GM19455 (cell line): ENCODE data around the gene ENO3.
A peak's percentile ranks its signal among the peaks of the same experiment; 100 is the strongest.

Experiments
- ATAC-seq: cut with Tn5 transposase; IDR thresholded peaks from one replicate; pipeline ENCODE4 v1.9.1; 2021; ENCODE audit not compliant: unreplicated experiment

Gene ENO3

DNA sequence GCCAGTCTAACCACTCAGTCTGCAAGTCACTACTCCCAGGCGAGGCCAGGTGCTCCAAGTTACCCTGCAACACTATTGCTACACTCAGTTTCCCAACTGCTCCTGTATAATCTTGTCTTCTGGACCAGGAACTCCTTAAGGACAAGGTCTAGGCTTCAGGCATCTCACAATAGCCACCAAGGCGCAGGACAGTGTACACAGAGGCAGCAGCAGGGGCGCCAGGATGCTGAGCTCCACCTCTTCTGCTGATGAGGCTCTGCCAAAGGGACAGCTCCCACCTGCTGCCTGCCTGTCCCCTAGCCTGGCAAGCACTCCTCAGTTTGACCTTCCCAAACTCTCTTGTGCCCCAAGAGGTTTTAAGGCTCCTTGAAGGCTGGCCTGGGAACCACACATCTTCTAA, 14.5 kb upstream of the ENO3 start:
- ATAC-seq, result no peak

- ATAC-seq, result no peak
These were observed 13.4 kb upstream of the ENO3 start for GRCh38 chr17:4937553-4937952.

DNA sequence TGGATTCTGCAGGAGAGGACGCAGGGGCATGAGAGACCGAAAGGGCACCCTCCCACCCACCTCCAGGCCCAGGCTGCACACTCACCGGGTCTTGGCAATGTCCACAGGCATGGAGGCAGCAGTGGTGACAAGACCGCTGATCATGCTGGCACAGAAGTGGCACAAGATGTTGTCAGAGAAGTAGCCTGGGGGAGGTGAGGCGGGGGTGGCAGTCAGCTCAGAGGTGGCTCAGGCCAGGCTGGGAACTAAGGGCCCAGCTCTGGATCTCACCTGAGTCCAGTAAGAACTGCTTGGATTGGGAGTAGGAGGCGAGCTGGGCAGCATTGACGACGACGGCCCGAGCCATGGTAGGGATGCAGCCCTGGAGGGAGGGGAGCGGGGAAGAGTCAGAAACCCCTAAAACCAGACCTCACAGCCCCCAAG, 12.8 kb upstream of the ENO3 start:
- no peak for ATAC-seq

DNA sequence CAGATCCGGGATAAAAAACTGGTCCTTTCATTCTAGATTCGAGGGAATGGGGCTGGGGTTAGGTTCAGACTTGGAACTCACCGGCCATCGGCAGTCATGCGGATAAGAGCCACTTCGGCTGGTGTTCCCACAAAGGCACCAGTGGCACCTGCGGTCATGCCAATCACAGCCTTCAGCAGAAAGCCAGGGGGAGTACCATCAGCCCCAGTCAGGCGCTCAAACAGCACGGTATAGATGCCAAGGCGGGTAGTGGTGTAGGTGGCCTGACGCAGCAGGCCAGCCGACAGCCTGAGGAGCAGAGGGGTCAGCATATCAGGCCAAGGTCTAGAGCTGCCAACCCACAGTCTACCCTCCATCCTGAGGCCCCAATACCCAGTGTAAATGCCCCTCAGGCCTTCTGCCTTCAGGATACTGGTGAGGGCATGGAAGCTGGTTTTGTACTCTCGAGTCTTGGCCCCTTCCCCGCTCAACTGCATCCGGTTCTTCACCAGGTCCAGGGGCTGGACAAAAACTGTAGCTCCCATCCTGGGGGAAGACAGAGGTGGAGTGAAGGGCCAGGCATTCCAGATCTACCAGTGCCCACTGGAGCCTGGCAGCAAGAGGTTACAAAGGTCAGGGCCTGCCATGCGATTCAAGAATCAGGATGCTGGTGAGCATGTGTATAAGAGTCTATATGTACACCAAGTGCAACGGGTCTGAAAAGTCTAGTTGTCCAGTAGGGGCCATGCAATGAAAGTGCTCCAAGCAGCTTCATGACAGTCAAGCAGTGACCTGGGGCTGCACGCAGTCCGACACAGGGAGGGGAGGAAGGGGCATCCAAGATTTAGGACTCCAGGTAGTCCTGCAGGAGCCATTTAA, 12.0 kb upstream of the ENO3 start:
- no peak for ATAC-seq

GRCh38 chr17:4939546-4939795, 11.4 kb upstream of the ENO3 start:
- peak; percentile 32 for ATAC-seq

- ATAC-seq, result peak; percentile 65
These were observed 10.9 kb upstream of the ENO3 start, which contains the start of the genes RNF167 and SLC25A11 for GRCh38 chr17:4939796-4940554. RNF167 (plus strand) TSS chr17:4940268; CDS start chr17:4940910, 642 bp downstream. SLC25A11 (minus strand) TSS chr17:4940046; CDS start chr17:4939910, 136 bp downstream.

GRCh38 chr17:4940555-4941318, 10.2 kb upstream of the ENO3 start:
- ATAC-seq, result no peak

GRCh38 chr17:4941319-4941610, 9.7 kb upstream of the ENO3 start:
- ATAC-seq, result no peak

DNA sequence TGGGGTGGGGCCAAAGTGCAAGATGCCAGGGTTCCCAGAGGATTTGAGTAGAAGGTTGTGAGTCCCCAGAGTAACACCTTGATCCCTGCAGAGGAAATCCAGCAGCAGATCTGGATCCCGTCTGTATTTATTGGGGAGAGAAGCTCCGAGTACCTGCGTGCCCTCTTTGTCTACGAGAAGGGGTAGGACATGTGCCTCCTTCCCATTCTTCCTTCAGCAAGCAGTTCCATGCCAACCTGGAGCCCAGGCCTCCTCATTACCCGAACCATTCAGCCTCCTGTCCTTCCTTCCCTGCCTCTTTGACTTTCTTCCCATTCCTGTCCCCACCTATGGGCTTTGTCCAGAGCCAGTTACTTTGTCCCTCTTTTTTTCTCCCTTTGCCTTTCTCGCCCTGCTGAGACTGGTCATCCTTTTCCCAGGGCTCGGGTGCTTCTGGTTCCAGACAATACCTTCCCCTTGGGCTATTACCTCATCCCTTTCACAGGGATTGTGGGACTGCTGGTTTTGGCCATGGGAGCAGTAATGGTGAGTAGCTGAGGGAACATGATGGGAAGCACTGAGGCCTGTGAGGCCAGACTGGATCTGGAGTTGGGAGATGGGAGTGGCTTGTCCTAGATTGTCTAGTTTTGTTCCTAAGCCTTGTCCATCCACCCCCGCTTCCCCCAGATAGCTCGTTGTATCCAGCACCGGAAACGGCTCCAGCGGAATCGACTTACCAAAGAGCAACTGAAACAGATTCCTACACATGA, 8.0 kb upstream of the ENO3 start:
- no peak for ATAC-seq

DNA sequence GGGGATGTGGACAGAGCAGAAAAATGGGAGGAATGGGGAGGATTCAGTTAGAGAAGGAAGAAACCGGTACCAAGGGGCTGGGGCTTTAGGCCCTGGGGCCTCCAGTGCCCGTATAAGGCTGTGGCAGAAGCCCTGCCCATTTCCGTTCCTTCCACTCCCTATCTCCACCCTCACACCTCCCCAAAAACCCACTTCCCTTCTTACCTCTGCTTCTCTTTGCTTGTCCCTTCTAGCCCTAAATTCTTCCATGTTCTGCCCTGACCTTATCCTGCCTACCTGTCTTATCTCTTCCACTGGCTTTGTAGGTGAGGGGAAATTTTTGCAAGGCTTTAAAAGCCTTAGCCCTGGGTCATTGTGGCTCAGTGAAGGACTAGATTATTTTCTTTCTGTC, 6.8 kb upstream of the ENO3 start:
- no peak for ATAC-seq

DNA sequence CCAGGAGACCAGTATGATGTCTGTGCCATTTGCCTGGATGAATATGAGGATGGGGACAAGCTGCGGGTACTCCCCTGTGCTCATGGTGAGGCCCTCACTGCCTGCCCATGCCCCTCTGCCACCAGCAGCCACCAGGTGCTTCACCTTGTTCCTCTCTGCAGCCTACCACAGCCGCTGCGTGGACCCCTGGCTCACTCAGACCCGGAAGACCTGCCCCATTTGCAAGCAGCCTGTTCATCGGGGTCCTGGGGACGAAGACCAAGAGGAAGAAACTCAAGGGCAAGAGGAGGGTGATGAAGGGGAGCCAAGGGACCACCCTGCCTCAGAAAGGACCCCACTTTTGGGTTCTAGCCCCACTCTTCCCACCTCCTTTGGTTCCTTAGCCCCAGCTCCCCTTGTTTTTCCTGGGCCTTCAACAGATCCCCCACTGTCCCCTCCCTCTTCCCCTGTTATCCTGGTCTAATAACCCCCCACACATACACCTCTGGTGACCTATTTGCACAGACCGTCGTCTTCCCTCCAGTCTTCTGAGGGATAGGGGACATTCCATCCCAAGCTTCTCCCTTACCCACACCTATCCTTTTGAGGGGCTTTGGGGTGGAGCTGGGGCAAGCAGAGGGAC, 6.3 kb upstream of the ENO3 start:
- ATAC-seq, result no peak

DNA sequence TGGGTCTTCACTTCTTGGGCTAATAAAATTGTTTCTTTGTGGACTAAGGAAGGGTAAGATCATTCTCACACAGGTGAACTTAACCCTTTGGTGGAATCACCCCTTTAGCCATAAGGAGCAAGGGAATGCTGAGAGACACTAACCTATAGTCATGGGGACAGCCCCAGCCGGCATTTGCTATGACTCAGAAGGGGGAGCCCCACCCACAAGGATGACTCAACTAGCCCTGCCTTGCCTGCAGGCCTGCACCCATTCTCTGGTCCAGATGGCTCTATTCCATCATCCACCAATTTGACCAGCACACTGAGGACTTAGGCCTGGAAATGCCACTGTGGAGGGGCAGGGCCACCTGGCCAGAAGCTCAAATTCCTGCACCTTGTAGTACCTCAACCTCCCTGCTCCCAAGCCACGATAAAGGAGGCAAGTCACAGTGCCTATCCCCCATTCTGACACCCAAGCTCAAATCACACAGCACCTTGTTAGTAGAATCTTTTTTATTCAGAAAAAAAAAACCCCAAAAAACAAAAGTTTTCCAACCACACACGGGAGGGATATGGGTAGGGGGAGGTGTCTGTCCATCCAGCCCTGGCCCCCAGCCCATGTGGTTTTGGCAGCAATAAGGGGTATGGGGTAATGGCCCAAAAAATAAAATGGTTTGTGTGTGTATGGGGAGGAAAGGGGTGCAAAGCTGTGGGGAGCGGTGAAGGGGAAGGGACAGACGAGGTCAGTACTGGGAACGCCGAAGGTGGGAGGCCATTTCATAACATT, 5.6 kb upstream of the ENO3 start:
- ATAC-seq, result no peak

DNA sequence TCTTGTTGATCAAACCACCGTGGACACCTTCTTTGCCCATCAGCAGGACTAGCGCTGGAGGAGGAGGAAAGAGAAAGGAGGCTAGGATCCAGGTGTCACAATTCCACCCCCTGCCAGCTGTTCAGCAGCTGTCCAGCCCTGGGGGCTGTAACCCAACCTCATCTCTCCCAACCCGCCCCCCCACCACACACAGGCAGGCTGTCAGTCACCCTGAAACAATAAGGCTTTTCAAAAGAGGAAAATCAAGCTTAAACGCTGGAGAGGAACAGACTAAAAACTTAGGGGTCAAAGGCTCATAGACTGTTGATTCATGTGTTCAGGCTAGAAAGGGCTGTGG, 5.0 kb upstream of the ENO3 start:
- ATAC-seq, result no peak

- ATAC-seq, result no peak
These were observed 4.5 kb upstream of the ENO3 start for GRCh38 chr17:4946312-4946976.

- no peak for ATAC-seq
These were observed 3.9 kb upstream of the ENO3 start for GRCh38 chr17:4947010-4947410.

DNA sequence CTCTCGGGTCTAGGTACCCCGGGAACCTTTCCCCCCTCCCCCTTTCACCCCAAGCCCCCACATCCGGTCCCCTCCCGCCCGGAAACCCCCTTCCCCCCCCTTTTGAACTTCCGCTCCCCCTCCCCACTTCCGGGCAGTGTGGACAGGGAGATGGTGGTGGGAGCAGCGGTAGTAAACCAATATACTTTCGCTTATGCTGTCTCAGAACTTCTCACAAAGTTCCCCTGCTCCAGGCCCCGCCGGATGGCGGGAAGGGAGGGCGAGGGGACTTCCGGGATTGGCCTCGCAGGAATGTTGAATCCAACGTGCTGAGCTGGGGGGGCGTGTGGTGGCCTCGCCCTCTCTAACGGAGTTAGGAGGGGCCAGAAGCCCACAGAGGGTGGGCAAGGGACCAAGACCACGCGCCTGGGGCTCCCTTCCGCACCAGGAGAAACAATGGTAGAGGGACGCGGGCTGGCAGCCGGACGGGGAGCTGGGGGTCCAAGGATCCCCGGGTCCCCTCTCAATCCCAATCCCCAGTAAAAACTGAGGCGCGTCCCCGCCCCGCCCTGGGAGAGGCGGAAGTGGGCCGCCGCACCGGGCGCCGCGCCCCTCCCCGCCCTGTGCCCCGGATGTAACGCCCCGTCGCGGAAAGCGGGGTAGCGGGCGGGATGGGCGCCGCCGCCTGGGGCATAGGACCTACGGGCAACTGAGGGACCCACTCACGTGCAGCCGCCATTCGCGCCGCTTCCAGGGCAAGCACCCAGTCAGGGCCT, 3.3 kb upstream of the ENO3 start:
- peak; percentile 9 for ATAC-seq

GRCh38 chr17:4948166-4948930, 2.6 kb upstream of the ENO3 start, which contains the start of gene PFN1:
PFN1 (minus strand) TSS chr17:4948530; CDS start chr17:4948394, 136 bp downstream.
- ATAC-seq, result peak; percentile 18

DNA sequence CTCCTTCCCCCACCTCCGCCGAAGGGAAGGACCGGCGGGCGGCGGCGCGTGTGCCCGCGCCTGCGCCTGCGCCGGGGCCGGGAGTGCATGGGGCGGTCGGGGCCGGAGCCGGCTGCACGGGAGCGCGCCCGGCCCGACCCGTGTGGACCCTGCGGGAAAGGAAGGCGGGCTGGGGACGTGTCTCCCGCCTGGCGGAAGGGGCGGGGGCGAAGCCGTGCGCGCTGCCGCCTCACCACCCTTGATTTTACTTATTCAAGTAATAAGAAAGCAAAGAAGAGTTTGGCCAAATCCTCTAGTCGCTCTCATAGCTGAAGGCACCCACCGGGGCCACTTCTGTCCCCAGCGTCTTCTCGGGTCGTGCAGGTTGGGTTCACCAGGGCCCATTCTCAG, 2.0 kb upstream of the ENO3 start:
- ATAC-seq, result peak; percentile 27
